ENCODE data around the gene SDF2. TPM values are rescaled to one million over a fixed set of nuclear protein-coding genes. Genes with fewer than 3 reads are reported as not detected.

Gene SDF2
- total and polyA plus RNA-seq, 12 donors = 50.6 to 195 (median 84.5) TPM

- H3K9me3 ChIP-seq (replicated peaks in 1 of 3) = no peaks in the 10 kb centered on the region
- peak overlapping the region in 1 of 5 donors; percentile 2 for H3K27ac ChIP-seq
- DNase-seq = peak; percentile 78 to 95 (median 87)
- H3K4me1 ChIP-seq (replicated peaks in 1 of 2) = peaks cover 3 to 8% of the 10 kb centered on the region in 2 donors
- 12 to 37% (median 25%) methylated on average over 3 of the region's 3 CpGs for WGBS, 4 donors
- H3K4me3 ChIP-seq = no peak overlapping the region
- H3K36me3 ChIP-seq (replicated peaks in 1 of 2) = peaks cover 0 to 100% of the 10 kb centered on the region in 2 donors
- TF ChIP-seq POLR2A (IDR thresholded peaks at IDR 0.05) = no peak
- TF ChIP-seq, protein P1, sequence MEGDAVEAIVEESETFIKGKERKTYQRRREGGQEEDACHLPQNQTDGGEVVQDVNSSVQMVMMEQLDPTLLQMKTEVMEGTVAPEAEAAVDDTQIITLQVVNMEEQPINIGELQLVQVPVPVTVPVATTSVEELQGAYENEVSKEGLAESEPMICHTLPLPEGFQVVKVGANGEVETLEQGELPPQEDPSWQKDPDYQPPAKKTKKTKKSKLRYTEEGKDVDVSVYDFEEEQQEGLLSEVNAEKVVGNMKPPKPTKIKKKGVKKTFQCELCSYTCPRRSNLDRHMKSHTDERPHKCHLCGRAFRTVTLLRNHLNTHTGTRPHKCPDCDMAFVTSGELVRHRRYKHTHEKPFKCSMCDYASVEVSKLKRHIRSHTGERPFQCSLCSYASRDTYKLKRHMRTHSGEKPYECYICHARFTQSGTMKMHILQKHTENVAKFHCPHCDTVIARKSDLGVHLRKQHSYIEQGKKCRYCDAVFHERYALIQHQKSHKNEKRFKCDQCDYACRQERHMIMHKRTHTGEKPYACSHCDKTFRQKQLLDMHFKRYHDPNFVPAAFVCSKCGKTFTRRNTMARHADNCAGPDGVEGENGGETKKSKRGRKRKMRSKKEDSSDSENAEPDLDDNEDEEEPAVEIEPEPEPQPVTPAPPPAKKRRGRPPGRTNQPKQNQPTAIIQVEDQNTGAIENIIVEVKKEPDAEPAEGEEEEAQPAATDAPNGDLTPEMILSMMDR (IDR thresholded peaks at IDR 0.05) = peak in 4 of 6 experiments; percentile 35 to 51 (median 42)
- intact Hi-C loops (cut with DNase I) = loop anchor here (5.0 to 10.0 kb wide), 2 partner anchors 43 to 50 kb away; no protein-coding TSS in a partner anchor
- no peaks in the 10 kb centered on the region for H3K27me3 ChIP-seq
These were observed 23.3 kb upstream of the SDF2 start for GRCh38 chr17:28684963-28685362.

GRCh38 chr17:28682655-28683054 is 20.9 kb upstream of the SDF2 start:
- no peak for DNase-seq
- Histone ChIP-seq H3K27ac (no peak overlapping the region), H3K36me3 (replicated peaks in 1 of 2) (peaks cover 0 to 100% of the 10 kb centered on the region in 2 donors), H3K4me3 (no peak overlapping the region), H3K9me3 (replicated peaks in 1 of 3) (no peaks in the 10 kb centered on the region), H3K27me3 (no peaks in the 10 kb centered on the region), H3K4me1 (replicated peaks in 1 of 2) (peaks cover 3 to 8% of the 10 kb centered on the region in 2 donors)
- intact Hi-C loops (cut with DNase I) = loop anchor here (5.0 to 10.0 kb wide), 2 partner anchors 40 to 48 kb away; no protein-coding TSS in a partner anchor
- WGBS, 4 donors = 84 to 95% (median 93%) methylated on average over 10 to 11 of the region's 11 CpGs
- TF ChIP-seq, protein P1 (IDR thresholded peaks at IDR 0.05) = no peak

- Histone ChIP-seq H3K9me3 (replicated peaks in 1 of 3) (no peaks in the 10 kb centered on the region), H3K4me3 (no peak overlapping the region), H3K27ac (no peak overlapping the region), H3K36me3 (replicated peaks in 1 of 2) (peaks cover 0 to 100% of the 10 kb centered on the region in 2 donors), H3K4me1 (replicated peaks in 1 of 2) (no peaks in the 10 kb centered on the region), H3K27me3 (no peaks in the 10 kb centered on the region)
- WGBS, 4 donors = 78 to 83% (median 82%) methylated on average over 7 of the region's 7 CpGs
- intact Hi-C loops (cut with DNase I) = no loop called here
- no peak for DNase-seq
- TF ChIP-seq, protein P1 (IDR thresholded peaks at IDR 0.05) = no peak
- TF ChIP-seq POLR2A (IDR thresholded peaks at IDR 0.05) = no peak
These were observed 14.3 kb upstream of the SDF2 start for GRCh38 chr17:28675980-28676379.

DNA sequence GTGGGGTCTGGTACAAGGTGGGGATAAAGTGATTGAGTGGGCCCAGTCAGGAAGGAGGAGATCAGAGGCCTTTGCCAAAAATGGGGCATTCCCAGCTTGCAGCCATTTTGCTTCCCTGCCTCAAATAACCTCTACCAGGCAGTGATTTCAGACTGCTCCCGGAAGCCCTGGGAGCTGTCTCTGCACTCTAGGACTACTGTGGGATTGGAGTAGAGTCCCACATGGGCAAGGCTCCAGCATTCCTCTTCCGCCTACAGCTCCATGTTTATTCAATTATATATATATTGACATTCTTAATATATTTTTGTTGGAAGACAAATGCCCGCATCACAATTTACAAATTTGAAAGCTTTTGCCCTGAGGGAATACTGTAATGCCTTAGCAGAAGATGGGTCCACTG is 13.8 kb upstream of the SDF2 start:
- 80 to 89% (median 84%) methylated on average over 3 of the region's 3 CpGs for WGBS, 4 donors
- peaks cover 0 to 100% of the 10 kb centered on the region in 2 donors for H3K36me3 ChIP-seq (replicated peaks in 1 of 2)
- H3K27me3 ChIP-seq = no peaks in the 10 kb centered on the region
- H3K27ac ChIP-seq = no peak overlapping the region
- H3K9me3 ChIP-seq (replicated peaks in 1 of 3) = no peaks in the 10 kb centered on the region
- no peak for DNase-seq
- TF ChIP-seq, protein P1 (IDR thresholded peaks at IDR 0.05) = no peak
- no peak for TF ChIP-seq POLR2A (IDR thresholded peaks at IDR 0.05)
- H3K4me1 ChIP-seq (replicated peaks in 1 of 2) = no peaks in the 10 kb centered on the region
- intact Hi-C loops (cut with DNase I) = no loop called here
- no peak overlapping the region for H3K4me3 ChIP-seq
